ENCODE data around the gene NES.

DNA sequence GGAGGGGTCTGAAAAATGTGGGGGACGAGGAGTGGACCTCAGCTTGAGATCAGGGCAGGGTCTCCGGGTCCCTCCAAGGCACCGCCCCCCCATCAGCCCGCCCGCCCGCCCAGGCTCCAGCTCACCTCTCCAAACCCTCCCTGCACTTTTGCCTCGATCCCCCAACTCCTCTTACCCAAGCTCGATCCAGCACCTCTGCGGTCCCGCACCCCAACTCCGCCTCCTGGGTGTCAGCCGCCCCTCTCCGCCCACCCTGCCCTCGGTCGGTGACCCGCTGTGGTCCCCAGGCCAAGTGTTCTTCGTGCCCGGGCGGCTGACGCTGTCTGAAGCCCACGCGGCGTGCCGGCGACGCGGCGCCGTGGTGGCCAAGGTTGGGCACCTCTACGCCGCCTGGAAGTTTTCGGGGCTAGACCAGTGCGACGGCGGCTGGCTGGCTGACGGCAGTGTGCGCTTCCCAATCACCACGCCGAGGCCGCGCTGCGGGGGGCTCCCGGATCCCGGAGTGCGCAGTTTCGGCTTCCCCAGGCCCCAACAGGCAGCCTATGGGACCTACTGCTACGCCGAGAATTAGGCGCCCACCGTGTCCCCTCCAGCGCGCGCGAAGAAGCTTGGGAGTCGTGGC is 52.3 kb downstream of the NES start:
- TF ChIP-seq, protein P1, sequence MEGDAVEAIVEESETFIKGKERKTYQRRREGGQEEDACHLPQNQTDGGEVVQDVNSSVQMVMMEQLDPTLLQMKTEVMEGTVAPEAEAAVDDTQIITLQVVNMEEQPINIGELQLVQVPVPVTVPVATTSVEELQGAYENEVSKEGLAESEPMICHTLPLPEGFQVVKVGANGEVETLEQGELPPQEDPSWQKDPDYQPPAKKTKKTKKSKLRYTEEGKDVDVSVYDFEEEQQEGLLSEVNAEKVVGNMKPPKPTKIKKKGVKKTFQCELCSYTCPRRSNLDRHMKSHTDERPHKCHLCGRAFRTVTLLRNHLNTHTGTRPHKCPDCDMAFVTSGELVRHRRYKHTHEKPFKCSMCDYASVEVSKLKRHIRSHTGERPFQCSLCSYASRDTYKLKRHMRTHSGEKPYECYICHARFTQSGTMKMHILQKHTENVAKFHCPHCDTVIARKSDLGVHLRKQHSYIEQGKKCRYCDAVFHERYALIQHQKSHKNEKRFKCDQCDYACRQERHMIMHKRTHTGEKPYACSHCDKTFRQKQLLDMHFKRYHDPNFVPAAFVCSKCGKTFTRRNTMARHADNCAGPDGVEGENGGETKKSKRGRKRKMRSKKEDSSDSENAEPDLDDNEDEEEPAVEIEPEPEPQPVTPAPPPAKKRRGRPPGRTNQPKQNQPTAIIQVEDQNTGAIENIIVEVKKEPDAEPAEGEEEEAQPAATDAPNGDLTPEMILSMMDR (IDR thresholded peaks at IDR 0.05; ENCODE audit: insufficient read depth, low read length, poor library complexity, severe bottlenecking) = no peak
- TF ChIP-seq EZH2phosphoT487 (conservative IDR thresholded peaks at IDR 0.05; ENCODE audit: low read length) = no peak

All from SU-DHL-6 (cell line).